Thoracic aorta (tissue), 2 donors: Measurements from ENCODE around the gene EMP3. TPM values are rescaled to one million over a fixed set of nuclear protein-coding genes. Genes with fewer than 3 reads are reported as not detected.

Experiments used
- ATAC-seq: fragments of 150-250 bp; one replicate; pipeline ENCODE4 v1.8.0; 2017; ENCODE audit warnings: low read depth; ENCODE audit not compliant: insufficient number of reproducible peaks, low FRiP score
- DNase-seq: peaks from one replicate; pipeline ENCODE4 v3.0.0-alpha.2; 2020; ENCODE audit warnings: low spot score
- H3K27ac ChIP-seq, 2 donors: fragments of 200-600 bp; sonication (generic); 1 replicate in 1 of 2; 2 replicates in 1 of 2; pipeline ENCODE4 v1.5.1; 2016; ENCODE audit warnings: mild to moderate bottlenecking in 2 of 2, moderate library complexity in 2 of 2
- H3K27me3 ChIP-seq: fragments of 200-600 bp; sonication (generic); replicated peaks from 2 replicates; pipeline ENCODE4 v1.6.0; 2016; ENCODE audit warnings: mild to moderate bottlenecking; ENCODE audit not compliant: insufficient read depth
- H3K36me3 ChIP-seq: fragments of 200-600 bp; sonication (generic); one replicate; pipeline ENCODE4 v1.5.1; 2016
- H3K4me1 ChIP-seq, 2 donors: fragments of 200-600 bp; sonication (generic); 1 replicate in 1 of 2; 2 replicates in 1 of 2; pipeline versions ENCODE4 v1.5.1 to v1.6.0; 2016; ENCODE audit warnings: low read depth in 2 of 2, mild to moderate bottlenecking in 1 of 2; ENCODE audit not compliant: control insufficient read depth in 1 of 2
- H3K4me3 ChIP-seq: fragments of 200-600 bp; sonication (generic); 2 replicates; pipeline ENCODE4 v1.5.1; 2016; ENCODE audit warnings: mild to moderate bottlenecking
- H3K9me3 ChIP-seq: fragments of 200-600 bp; sonication (generic); 2 replicates; pipeline ENCODE4 v1.5.1; 2016
- CTCF ChIP-seq: fragments of 200-600 bp; sonication (generic); IDR thresholded peaks from one replicate; pipeline ENCODE4 v1.5.1; 2019; ENCODE audit warnings: antibody characterized with exemption
- total RNA-seq, 2 donors: library from RNA; depleted of rRNA; stranded (reverse); fragments of >200 nt; gene quantifications; one replicate each; pipeline versions ENCODE4 v1.1.0 to v1.2.3, GENCODE V29; 2016

EMP3 gene
- total RNA-seq, 2 donors from 2014 or later: 61.7 to 95.7 TPM

GRCh38 chr19:48321622-48322591 lies 3.4 kb upstream of the EMP3 start:
- Histone ChIP-seq H3K36me3 (no peaks in the 10 kb centered on the region), H3K27me3 (no peaks in the 10 kb centered on the region), H3K27ac (peak overlapping the region; percentile 97), H3K4me3 (peak overlapping the region; percentile 73), H3K4me1 (peaks cover 27 to 47% of the 10 kb centered on the region in 2 donors), H3K9me3 (no peaks in the 10 kb centered on the region)
- ATAC-seq: peak; percentile 77
- no peak for TF ChIP-seq CTCF
- DNase-seq: peak; percentile 92

- no peak for DNase-seq
- TF ChIP-seq CTCF: no peak
- Histone ChIP-seq H3K27ac (no peak overlapping the region), H3K4me3 (peak overlapping the region; percentile 29), H3K9me3 (no peaks in the 10 kb centered on the region), H3K27me3 (no peaks in the 10 kb centered on the region), H3K36me3 (peaks cover 4% of the 10 kb centered on the region), H3K4me1 (peaks cover 14 to 50% of the 10 kb centered on the region in 2 donors)
- ATAC-seq: no peak
These were observed 4.0 kb downstream of the EMP3 start for GRCh38 chr19:48329167-48329891.

GRCh38 chr19:48330012-48330681 lies 4.8 kb downstream of the EMP3 start:
- DNase-seq: no peak

GRCh38 chr19:48332351-48332661 lies 7.0 kb downstream of the EMP3 start:
- H3K27ac ChIP-seq: peak overlapping the region; percentile 66 to 74
- no peaks in the 10 kb centered on the region for H3K9me3 ChIP-seq
- ATAC-seq: no peak
- peaks cover 0 to 26% of the 10 kb centered on the region in 2 donors for H3K4me1 ChIP-seq
- H3K4me3 ChIP-seq: peak overlapping the region; percentile 65
- no peak for TF ChIP-seq CTCF
- H3K27me3 ChIP-seq: no peaks in the 10 kb centered on the region
- peaks cover 4% of the 10 kb centered on the region for H3K36me3 ChIP-seq
- no peak for DNase-seq

More at GRCh38 chr19:48330012-48330681, 4.8 kb downstream of the EMP3 start:
- peaks cover 4% of the 10 kb centered on the region for H3K36me3 ChIP-seq
- no peak for TF ChIP-seq CTCF
- H3K4me1 ChIP-seq: peaks cover 9 to 44% of the 10 kb centered on the region in 2 donors
- no peak overlapping the region for H3K27ac ChIP-seq
- H3K9me3 ChIP-seq: no peaks in the 10 kb centered on the region
- no peaks in the 10 kb centered on the region for H3K27me3 ChIP-seq
- ATAC-seq: no peak
- peak overlapping the region; percentile 29 for H3K4me3 ChIP-seq
